22Rv1 (cell line): ENCODE results near the gene EGLN3.

Source experiments
- ZFX ChIP-seq: fragments of 450-650 bp; IDR thresholded peaks from 2 replicates; pipeline ENCODE4 v1.6.1; 2017; ENCODE audit warnings: antibody characterized with exemption, borderline replicate concordance
- TF ChIP-seq, protein P1 (sequence below): fragments of 450-650 bp; IDR thresholded peaks from 2 replicates; pipeline ENCODE4 v1.5.1; 2017; ENCODE audit warnings: mild to moderate bottlenecking

DNA sequence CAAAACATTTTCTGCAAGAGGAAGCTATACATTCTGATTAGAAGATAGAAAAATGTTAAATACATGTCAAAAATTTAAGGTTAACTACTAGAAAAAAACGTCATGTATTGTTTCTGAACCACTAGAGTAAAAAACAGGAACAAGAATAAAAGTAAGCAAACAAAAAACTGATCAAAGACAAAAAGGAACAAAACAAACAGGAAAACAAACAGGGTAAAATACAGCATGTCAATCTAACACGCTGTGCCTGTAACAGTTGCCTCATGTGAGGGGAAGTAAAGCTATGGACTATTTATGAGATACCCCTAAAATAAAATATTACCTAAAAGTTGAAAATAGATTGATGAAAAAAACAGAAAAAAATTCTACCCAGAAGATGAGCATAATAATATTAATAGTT lies 43.9 kb downstream of the EGLN3 start:
- no peak for TF ChIP-seq ZFX
- TF ChIP-seq, protein P1, sequence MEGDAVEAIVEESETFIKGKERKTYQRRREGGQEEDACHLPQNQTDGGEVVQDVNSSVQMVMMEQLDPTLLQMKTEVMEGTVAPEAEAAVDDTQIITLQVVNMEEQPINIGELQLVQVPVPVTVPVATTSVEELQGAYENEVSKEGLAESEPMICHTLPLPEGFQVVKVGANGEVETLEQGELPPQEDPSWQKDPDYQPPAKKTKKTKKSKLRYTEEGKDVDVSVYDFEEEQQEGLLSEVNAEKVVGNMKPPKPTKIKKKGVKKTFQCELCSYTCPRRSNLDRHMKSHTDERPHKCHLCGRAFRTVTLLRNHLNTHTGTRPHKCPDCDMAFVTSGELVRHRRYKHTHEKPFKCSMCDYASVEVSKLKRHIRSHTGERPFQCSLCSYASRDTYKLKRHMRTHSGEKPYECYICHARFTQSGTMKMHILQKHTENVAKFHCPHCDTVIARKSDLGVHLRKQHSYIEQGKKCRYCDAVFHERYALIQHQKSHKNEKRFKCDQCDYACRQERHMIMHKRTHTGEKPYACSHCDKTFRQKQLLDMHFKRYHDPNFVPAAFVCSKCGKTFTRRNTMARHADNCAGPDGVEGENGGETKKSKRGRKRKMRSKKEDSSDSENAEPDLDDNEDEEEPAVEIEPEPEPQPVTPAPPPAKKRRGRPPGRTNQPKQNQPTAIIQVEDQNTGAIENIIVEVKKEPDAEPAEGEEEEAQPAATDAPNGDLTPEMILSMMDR, result no peak
